GM21423 (cell line): Measurements from ENCODE around the gene PCDHB13.
"Not testable (repeated sequence)": the region's sequence is repeated elsewhere in the genome, so short reads cannot be mapped to it uniquely, and the experiment has no call there.

Experiments used
- ATAC-seq: cut with Tn5 transposase; IDR thresholded peaks from one replicate; pipeline ENCODE4 v1.9.1; 2021; ENCODE audit warnings: mild to moderate bottlenecking, moderate library complexity; ENCODE audit not compliant: unreplicated experiment

PCDHB13 gene

GRCh38 chr5:141213656-141214339 is at the start of gene PCDHB13:
TSS of gene PCDHB13 (plus strand) at chr5:141213919. CDS start at chr5:141214124, 205 bp downstream.
- not testable (repeated sequence) for ATAC-seq

GRCh38 chr5:141172381-141173204 is 41.1 kb upstream of the PCDHB13 start, which contains the start of gene PCDHB7:
TSS of gene PCDHB7 (plus strand) at chr5:141172644. CDS start at chr5:141172836, 192 bp downstream.
- no peak for ATAC-seq

- ATAC-seq, result not testable (repeated sequence)
These were observed 39.2 kb upstream of the PCDHB13 start for GRCh38 chr5:141174291-141175104.

- ATAC-seq, result no peak
These were observed 37.8 kb upstream of the PCDHB13 start for GRCh38 chr5:141175933-141176332.

GRCh38 chr5:141177577-141178191 is 36.0 kb upstream of the PCDHB13 start, which contains the start of gene PCDHB8:
TSS of gene PCDHB8 (plus strand) at chr5:141177790. CDS start at chr5:141178035, 245 bp downstream.
- not testable (repeated sequence) for ATAC-seq

- not testable (repeated sequence) for ATAC-seq
These were observed 34.3 kb upstream of the PCDHB13 start for GRCh38 chr5:141179371-141179770.

GRCh38 chr5:141179876-141180275 is 33.8 kb upstream of the PCDHB13 start:
- ATAC-seq, result not testable (repeated sequence)

GRCh38 chr5:141180313-141180712 is 33.4 kb upstream of the PCDHB13 start:
- no peak for ATAC-seq

GRCh38 chr5:141182248-141182647 is 31.5 kb upstream of the PCDHB13 start, which contains the start of gene PCDHB16:
TSS of gene PCDHB16 (plus strand) at chr5:141182387. CDS start at chr5:141182560, 173 bp downstream.
- no peak for ATAC-seq

GRCh38 chr5:141184117-141184855 is 29.4 kb upstream of the PCDHB13 start:
- ATAC-seq, result not testable (repeated sequence)

- ATAC-seq, result no peak
These were observed 26.7 kb upstream of the PCDHB13 start, which contains the start of gene PCDHB9 for GRCh38 chr5:141186897-141187512. TSS of gene PCDHB9 (plus strand) at chr5:141187161. CDS start at chr5:141187319, 158 bp downstream.

- ATAC-seq, result not testable (repeated sequence)
These were observed 25.0 kb upstream of the PCDHB13 start for GRCh38 chr5:141188682-141189081.

- not testable (repeated sequence) for ATAC-seq
These were observed 24.6 kb upstream of the PCDHB13 start for GRCh38 chr5:141189131-141189530.

- ATAC-seq, result no peak
These were observed 21.5 kb upstream of the PCDHB13 start, which contains the start of gene PCDHB10 for GRCh38 chr5:141192110-141192725. TSS of gene PCDHB10 (plus strand) at chr5:141192353. CDS start at chr5:141192553, 200 bp downstream.

- ATAC-seq, result not testable (repeated sequence)
These were observed 19.4 kb upstream of the PCDHB13 start for GRCh38 chr5:141194332-141194731.

GRCh38 chr5:141196363-141196762 is 17.4 kb upstream of the PCDHB13 start:
- no peak for ATAC-seq

- no peak for ATAC-seq
These were observed 14.1 kb upstream of the PCDHB13 start, which contains the start of gene PCDHB11 for GRCh38 chr5:141199359-141200235. TSS of gene PCDHB11 (plus strand) at chr5:141199627. CDS start at chr5:141199775, 148 bp downstream.
